Mesendoderm (in vitro differentiated cells): ENCODE results near the gene PHYHD1.

Experiments
- DNase-seq: peaks from one replicate; pipeline ENCODE4 v3.0.0; 2013
- H2AK5ac ChIP-seq: 2 replicates; pipeline ENCODE4 v1.6.1; 2013; ENCODE audit warnings: low read length, inconsistent platforms
- H2BK120ac ChIP-seq: 2 replicates; pipeline ENCODE4 v1.6.1; 2013; ENCODE audit warnings: low read depth, mild to moderate bottlenecking, low read length, moderate library complexity, mixed read lengths
- H2BK15ac ChIP-seq: replicated peaks from 2 replicates; pipeline ENCODE4 v1.6.1; 2013; ENCODE audit warnings: low read depth, mild to moderate bottlenecking, moderate library complexity
- H2BK5ac ChIP-seq: 2 replicates; pipeline ENCODE4 v1.6.1; 2013; ENCODE audit warnings: low read length, inconsistent platforms
- H3K18ac ChIP-seq: 2 replicates; pipeline ENCODE4 v1.6.1; 2013; ENCODE audit warnings: mild to moderate bottlenecking, low read length, mixed read lengths
- H3K23ac ChIP-seq: one replicate; pipeline ENCODE4 v1.6.1; 2013; ENCODE audit warnings: low read length
- H3K27ac ChIP-seq: 2 replicates; pipeline ENCODE4 v1.5.1; 2013; ENCODE audit warnings: low read depth, mild to moderate bottlenecking, inconsistent platforms, low read length, moderate library complexity
- H3K27me3 ChIP-seq: 2 replicates; pipeline ENCODE4 v1.6.1; 2013; ENCODE audit warnings: low read length, control low read depth, mild to moderate bottlenecking, inconsistent platforms; ENCODE audit not compliant: insufficient read depth, poor library complexity
- H3K36me3 ChIP-seq: 2 replicates; pipeline ENCODE4 v1.6.1; 2013; ENCODE audit warnings: low read length, inconsistent platforms; ENCODE audit not compliant: control insufficient read depth, insufficient read depth
- H3K4ac ChIP-seq: one replicate; pipeline ENCODE4 v1.6.1; 2013; ENCODE audit warnings: low read depth, mild to moderate bottlenecking, low read length, moderate library complexity
- H3K4me1 ChIP-seq: 2 replicates; pipeline ENCODE4 v1.6.1; 2013; ENCODE audit warnings: low read depth, low read length, inconsistent platforms; ENCODE audit not compliant: control insufficient read depth
- H3K4me2 ChIP-seq: 2 replicates; pipeline ENCODE4 v1.6.1; 2013; ENCODE audit warnings: low read length
- H3K4me3 ChIP-seq: 2 replicates; pipeline ENCODE4 v1.5.1; 2013; ENCODE audit warnings: mild to moderate bottlenecking, low read length
- H3K56ac ChIP-seq: one replicate; pipeline ENCODE4 v1.6.1; 2013; ENCODE audit warnings: low read length
- H3K79me1 ChIP-seq: 2 replicates; pipeline ENCODE4 v1.6.1; 2013; ENCODE audit warnings: low read length, inconsistent platforms
- H3K79me2 ChIP-seq: 2 replicates; pipeline ENCODE4 v1.6.1; 2013; ENCODE audit warnings: mild to moderate bottlenecking, low read length; ENCODE audit not compliant: control insufficient read depth, insufficient read depth
- H3K9ac ChIP-seq: 2 replicates; pipeline ENCODE4 v1.6.1; 2013; ENCODE audit warnings: low read length, inconsistent platforms
- H4K5ac ChIP-seq: one replicate; pipeline ENCODE4 v1.6.1; 2013; ENCODE audit warnings: low read length
- H4K8ac ChIP-seq: one replicate; pipeline ENCODE4 v1.6.1; 2013; ENCODE audit warnings: low read depth, mild to moderate bottlenecking, control low read depth, low read length, moderate library complexity
- WGBS: extraction: QIAGEN DNeasy Blood & Tissue Kit; methylation state at CpG from one replicate; pipeline ENCODE4 v1.1.7; 2013; ENCODE audit warnings: low lambda C conversion rate, missing lambda C conversion rate; ENCODE audit not compliant: insufficient coverage; ENCODE audit errors: extremely low coverage; 5-methylcytosine and 5-hydroxymethylcytosine counted together

The PHYHD1 gene

DNA sequence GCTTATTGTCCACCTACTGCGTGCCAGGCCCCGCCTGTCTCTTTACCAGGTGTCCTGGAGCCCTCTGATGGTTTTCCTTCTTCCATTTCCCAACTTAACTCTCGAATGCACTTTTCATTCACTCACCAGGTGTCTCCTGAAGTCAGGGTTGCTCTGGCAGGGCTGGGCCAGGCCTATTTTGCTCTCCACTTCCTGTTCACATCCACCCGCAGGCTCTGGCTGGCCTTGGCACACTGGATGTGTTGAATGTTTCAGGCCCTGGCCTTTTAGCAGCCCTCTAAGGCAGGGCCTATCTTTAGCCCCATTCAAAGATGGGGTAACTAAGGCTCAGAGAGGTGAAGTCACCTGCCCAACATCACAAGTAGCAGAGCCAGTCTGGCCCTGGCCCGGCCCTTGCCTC lies 22.4 kb upstream of the PHYHD1 start:
- Histone ChIP-seq H3K79me1 (peaks cover 8% of the 10 kb centered on the region), H4K8ac (no peak overlapping the region), H3K79me2 (peaks cover 17% of the 10 kb centered on the region), H3K4me1 (no peaks in the 10 kb centered on the region), H4K5ac (no peak overlapping the region), H3K4me2 (no peak overlapping the region), H3K18ac (no peak overlapping the region), H3K27ac (no peak overlapping the region), H3K56ac (no peak overlapping the region), H3K9ac (no peak overlapping the region), H3K27me3 (no peaks in the 10 kb centered on the region), H2BK15ac (no peak overlapping the region), H3K4me3 (no peak overlapping the region), H2BK5ac (no peak overlapping the region), H3K4ac (no peak overlapping the region), H3K23ac (no peak overlapping the region), H2BK120ac (no peak overlapping the region), H3K36me3 (peaks cover 2% of the 10 kb centered on the region), H2AK5ac (no peak overlapping the region)
- no peak for DNase-seq
- no CpG with 5 or more reads among the region's 5 CpGs for WGBS

DNA sequence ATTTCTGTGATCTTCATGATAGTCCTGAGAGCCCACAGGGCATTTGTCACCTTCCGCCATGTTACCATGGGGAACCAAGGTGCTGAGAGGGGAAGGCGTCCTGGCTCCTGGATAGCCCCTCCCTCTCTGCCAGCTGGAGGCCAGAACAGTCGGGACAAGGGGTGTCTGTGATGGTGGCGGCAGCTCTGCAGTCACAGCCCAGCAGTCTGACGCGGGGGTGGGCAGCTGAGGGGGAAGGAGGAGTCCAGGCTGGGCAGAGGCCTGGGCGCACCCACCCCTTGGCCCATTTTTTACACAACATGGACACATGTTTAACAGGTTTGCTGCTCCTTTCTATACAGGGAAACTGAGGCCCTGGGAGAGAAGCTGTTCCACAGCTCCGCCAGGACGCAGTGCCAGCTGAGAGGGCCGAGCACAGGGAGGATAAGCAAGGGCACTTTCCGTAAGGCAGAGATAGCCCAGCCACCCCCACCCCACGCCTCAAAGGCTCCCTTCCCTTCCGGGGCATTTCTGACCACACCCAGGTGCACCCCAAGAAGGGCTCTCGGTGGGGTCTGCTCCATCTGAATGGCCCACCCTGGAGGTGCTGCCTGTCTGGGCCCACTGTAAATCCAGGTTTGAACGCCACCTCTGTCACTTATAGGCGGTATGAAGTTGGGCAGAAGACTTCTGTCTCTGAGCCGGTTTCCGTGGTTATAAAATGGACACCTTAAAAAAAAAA lies 21.8 kb upstream of the PHYHD1 start:
- no peak overlapping the region for H3K56ac ChIP-seq
- H3K4me1 ChIP-seq, result no peaks in the 10 kb centered on the region
- H2BK15ac ChIP-seq, result no peak overlapping the region
- no peak overlapping the region for H3K23ac ChIP-seq
- no peaks in the 10 kb centered on the region for H3K27me3 ChIP-seq
- no peak overlapping the region for H3K4me2 ChIP-seq
- no peak overlapping the region for H3K27ac ChIP-seq
- H2BK120ac ChIP-seq, result no peak overlapping the region
- no CpG with 5 or more reads among the region's 18 CpGs for WGBS
- H3K79me1 ChIP-seq, result peaks cover 8% of the 10 kb centered on the region
- no peak overlapping the region for H3K18ac ChIP-seq
- no peak overlapping the region for H3K4ac ChIP-seq
- H4K8ac ChIP-seq, result no peak overlapping the region
- H2AK5ac ChIP-seq, result no peak overlapping the region
- H3K9ac ChIP-seq, result no peak overlapping the region
- H2BK5ac ChIP-seq, result no peak overlapping the region
- DNase-seq, result no peak
- H3K4me3 ChIP-seq, result no peak overlapping the region
- no peak overlapping the region for H4K5ac ChIP-seq
- H3K36me3 ChIP-seq, result peaks cover 2% of the 10 kb centered on the region
- H3K79me2 ChIP-seq, result peaks cover 17% of the 10 kb centered on the region

DNA sequence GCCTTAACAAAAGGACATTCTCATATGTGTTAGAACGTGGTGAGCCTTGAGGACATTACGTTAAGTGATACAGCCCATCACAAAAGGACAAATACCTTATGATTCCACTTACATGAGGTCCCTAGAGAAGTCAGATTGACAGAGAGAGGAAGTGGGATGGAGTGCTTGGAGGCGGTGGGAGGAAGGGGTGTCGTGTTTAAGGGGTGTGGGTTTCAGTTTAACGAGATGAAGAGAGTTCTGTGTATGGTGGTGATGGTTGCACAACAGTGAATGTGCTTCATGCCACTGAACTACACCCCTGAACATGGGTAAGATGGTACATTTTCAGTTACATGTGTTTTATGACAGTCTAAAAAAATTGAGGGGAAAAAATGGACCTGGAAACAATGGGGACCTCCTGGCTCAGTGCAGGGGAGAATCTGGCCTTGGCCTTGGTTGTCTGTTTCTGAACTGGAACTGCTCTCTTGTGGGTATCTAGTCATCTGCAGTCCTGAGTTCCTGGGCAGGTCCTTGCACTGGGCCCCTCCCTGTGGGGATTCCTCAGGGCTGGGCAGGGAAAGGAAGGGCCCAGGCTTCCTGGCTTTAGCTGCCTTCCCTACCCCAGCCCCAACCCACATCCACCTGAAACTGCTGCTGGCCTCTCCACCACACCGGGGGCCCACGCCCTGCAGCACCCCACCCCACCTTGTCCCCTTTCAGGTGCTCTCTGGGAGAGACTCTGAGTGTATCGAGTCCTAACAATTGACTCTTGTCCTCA lies 21.0 kb upstream of the PHYHD1 start:
- H2AK5ac ChIP-seq, result no peak overlapping the region
- no peak overlapping the region for H3K56ac ChIP-seq
- no peaks in the 10 kb centered on the region for H3K4me1 ChIP-seq
- H3K4me3 ChIP-seq, result no peak overlapping the region
- H4K8ac ChIP-seq, result no peak overlapping the region
- no peaks in the 10 kb centered on the region for H3K27me3 ChIP-seq
- no peak overlapping the region for H3K23ac ChIP-seq
- no peak overlapping the region for H2BK15ac ChIP-seq
- no peak for DNase-seq
- peaks cover 8% of the 10 kb centered on the region for H3K79me1 ChIP-seq
- no CpG with 5 or more reads among the region's 8 CpGs for WGBS
- H3K4me2 ChIP-seq, result no peak overlapping the region
- H3K18ac ChIP-seq, result no peak overlapping the region
- H4K5ac ChIP-seq, result no peak overlapping the region
- H3K36me3 ChIP-seq, result peaks cover 2% of the 10 kb centered on the region
- no peak overlapping the region for H3K27ac ChIP-seq
- H2BK120ac ChIP-seq, result no peak overlapping the region
- H3K79me2 ChIP-seq, result peaks cover 17% of the 10 kb centered on the region
- no peak overlapping the region for H3K4ac ChIP-seq
- no peak overlapping the region for H3K9ac ChIP-seq
- H2BK5ac ChIP-seq, result no peak overlapping the region

DNA sequence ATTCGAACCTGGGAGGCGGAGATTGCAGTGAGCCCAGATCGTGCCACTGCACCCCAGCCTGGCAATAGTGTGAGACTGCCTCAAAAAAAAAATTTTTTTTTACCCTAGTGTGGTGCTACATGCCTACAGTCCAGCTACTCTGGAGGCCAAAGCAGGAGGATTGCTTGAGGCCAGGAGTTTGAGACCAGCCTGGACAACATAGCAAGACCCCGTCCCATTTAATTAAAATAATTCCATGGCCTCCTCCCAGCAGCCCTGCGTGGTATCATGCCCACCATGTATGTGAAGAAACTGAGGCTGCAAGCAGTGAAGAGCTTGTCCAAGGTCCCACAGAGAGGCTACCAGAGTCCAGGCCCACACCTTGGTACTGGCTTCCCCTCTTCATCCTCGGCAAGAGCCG lies 19.4 kb upstream of the PHYHD1 start:
- H3K18ac ChIP-seq, result no peak overlapping the region
- no peak overlapping the region for H4K5ac ChIP-seq
- no peak overlapping the region for H3K9ac ChIP-seq
- no peaks in the 10 kb centered on the region for H3K27me3 ChIP-seq
- no peak overlapping the region for H3K4me2 ChIP-seq
- no peak overlapping the region for H3K56ac ChIP-seq
- H2BK5ac ChIP-seq, result no peak overlapping the region
- WGBS, result no CpG with 5 or more reads among the region's 7 CpGs
- H3K4me1 ChIP-seq, result no peaks in the 10 kb centered on the region
- no peak overlapping the region for H3K23ac ChIP-seq
- H2BK15ac ChIP-seq, result no peak overlapping the region
- peaks cover 11% of the 10 kb centered on the region for H3K79me1 ChIP-seq
- H3K4ac ChIP-seq, result no peak overlapping the region
- H3K27ac ChIP-seq, result no peak overlapping the region
- H2BK120ac ChIP-seq, result no peak overlapping the region
- DNase-seq, result no peak
- peaks cover 13% of the 10 kb centered on the region for H3K79me2 ChIP-seq
- H4K8ac ChIP-seq, result no peak overlapping the region
- no peak overlapping the region for H3K4me3 ChIP-seq
- peaks cover 2% of the 10 kb centered on the region for H3K36me3 ChIP-seq
- H2AK5ac ChIP-seq, result no peak overlapping the region

DNA sequence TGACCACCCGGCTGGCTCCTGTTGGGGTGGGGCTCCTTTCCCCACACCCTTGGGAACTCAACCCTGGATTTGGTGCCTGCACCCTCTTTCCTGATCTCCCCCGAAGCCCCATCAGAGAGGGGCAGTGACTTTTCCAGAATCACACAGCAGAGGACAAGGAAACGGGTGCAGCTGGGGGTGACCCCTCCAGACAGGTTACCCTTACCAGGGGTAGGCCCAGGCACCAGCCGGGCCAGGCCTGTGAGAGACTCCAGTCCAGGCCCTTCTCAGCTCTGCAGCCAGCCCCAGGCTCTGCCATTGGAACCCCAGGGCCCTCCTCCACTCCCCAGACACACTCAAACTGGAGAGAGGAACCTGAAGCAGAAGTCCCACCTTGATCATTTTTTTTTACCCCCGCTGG lies 19.0 kb upstream of the PHYHD1 start:
- H2BK120ac ChIP-seq, result no peak overlapping the region
- H4K5ac ChIP-seq, result no peak overlapping the region
- no peak overlapping the region for H3K4me2 ChIP-seq
- peaks cover 13% of the 10 kb centered on the region for H3K79me2 ChIP-seq
- no peak overlapping the region for H3K9ac ChIP-seq
- H3K56ac ChIP-seq, result no peak overlapping the region
- peaks cover 2% of the 10 kb centered on the region for H3K36me3 ChIP-seq
- no peaks in the 10 kb centered on the region for H3K27me3 ChIP-seq
- no peak overlapping the region for H2BK15ac ChIP-seq
- no peak overlapping the region for H3K18ac ChIP-seq
- no CpG with 5 or more reads among the region's 5 CpGs for WGBS
- no peak overlapping the region for H4K8ac ChIP-seq
- H3K79me1 ChIP-seq, result peaks cover 11% of the 10 kb centered on the region
- H3K23ac ChIP-seq, result no peak overlapping the region
- H3K4me3 ChIP-seq, result no peak overlapping the region
- no peak overlapping the region for H3K4ac ChIP-seq
- H3K27ac ChIP-seq, result no peak overlapping the region
- H2BK5ac ChIP-seq, result no peak overlapping the region
- no peak for DNase-seq
- no peaks in the 10 kb centered on the region for H3K4me1 ChIP-seq
- no peak overlapping the region for H2AK5ac ChIP-seq
